Measurements from ENCODE around the gene SNX7. TPM values are rescaled to one million over a fixed set of nuclear protein-coding genes. Genes with fewer than 3 reads are reported as not detected.

The SNX7 gene
- total RNA-seq, 1 experiment from 2014 or later = 65.5 TPM

- no peak for DNase-seq (ENCODE audit: low spot score)
These were observed 36.3 kb downstream of the SNX7 start for GRCh38 chr1:98697781-98698180.

- no peak for DNase-seq (ENCODE audit: low spot score)
These were observed 37.1 kb downstream of the SNX7 start for GRCh38 chr1:98698625-98699024.

GRCh38 chr1:98700228-98700627 is 38.7 kb downstream of the SNX7 start:
- DNase-seq (ENCODE audit: low spot score) = no peak

GRCh38 chr1:98702976-98703375 is 41.5 kb downstream of the SNX7 start:
- DNase-seq (ENCODE audit: low spot score) = no peak

- DNase-seq (ENCODE audit: low spot score) = no peak
These were observed 43.0 kb downstream of the SNX7 start for GRCh38 chr1:98704474-98704873.

GRCh38 chr1:98704971-98705370 is 43.5 kb downstream of the SNX7 start:
- DNase-seq (ENCODE audit: low spot score) = no peak

- DNase-seq (ENCODE audit: low spot score) = no peak
These were observed 44.1 kb downstream of the SNX7 start for GRCh38 chr1:98705591-98705990.

GRCh38 chr1:98706173-98706843 is 44.8 kb downstream of the SNX7 start:
- no peak for DNase-seq (ENCODE audit: low spot score)

- no peak for DNase-seq (ENCODE audit: low spot score)
These were observed 46.0 kb downstream of the SNX7 start for GRCh38 chr1:98707556-98707955.

- no peak for DNase-seq (ENCODE audit: low spot score)
These were observed 48.4 kb downstream of the SNX7 start for GRCh38 chr1:98709906-98710305.

- no peak for DNase-seq (ENCODE audit: low spot score)
These were observed 62.1 kb downstream of the SNX7 start for GRCh38 chr1:98723574-98723973.

- DNase-seq (ENCODE audit: low spot score) = no peak
These were observed 71.7 kb downstream of the SNX7 start for GRCh38 chr1:98732985-98733781.

GRCh38 chr1:98733782-98734112 is 72.2 kb downstream of the SNX7 start:
- no peak for DNase-seq (ENCODE audit: low spot score)

GRCh38 chr1:98735756-98736155 is 74.2 kb downstream of the SNX7 start:
- no peak for DNase-seq (ENCODE audit: low spot score)

- DNase-seq (ENCODE audit: low spot score) = no peak
These were observed 76.3 kb downstream of the SNX7 start for GRCh38 chr1:98737835-98738234.

- no peak for DNase-seq (ENCODE audit: low spot score)
These were observed 78.2 kb downstream of the SNX7 start for GRCh38 chr1:98739762-98740161.

GRCh38 chr1:98741164-98741563 is 79.6 kb downstream of the SNX7 start:
- DNase-seq (ENCODE audit: low spot score) = no peak

GRCh38 chr1:98749152-98749756 is 87.7 kb downstream of the SNX7 start:
- peak; percentile 3 for DNase-seq (ENCODE audit: low spot score)

- no peak for DNase-seq (ENCODE audit: low spot score)
These were observed 92.7 kb downstream of the SNX7 start for GRCh38 chr1:98754176-98754575.

- DNase-seq (ENCODE audit: low spot score) = peak; percentile 2
These were observed 99.8 kb downstream of the SNX7 start for GRCh38 chr1:98761219-98761865.

GRCh38 chr1:98763488-98764150 is 102.1 kb downstream of the SNX7 start:
- DNase-seq (ENCODE audit: low spot score) = no peak

- no peak for DNase-seq (ENCODE audit: low spot score)
These were observed 103.0 kb downstream of the SNX7 start for GRCh38 chr1:98764485-98764884.
